NT2/D1 (cell line): ENCODE data around the gene MLPH.

Experiments
- SUZ12 ChIP-seq: IDR thresholded peaks from 2 replicates; pipeline ENCODE4 v1.6.1; 2011; ENCODE audit not compliant: insufficient read length, insufficient read depth; ENCODE audit errors: extremely low read depth
- YY1 ChIP-seq: IDR thresholded peaks from 2 replicates; pipeline ENCODE4 v1.6.1; 2011; ENCODE audit not compliant: insufficient read length, insufficient read depth
- ZNF274 ChIP-seq: IDR thresholded peaks from 2 replicates; pipeline ENCODE4 v1.6.1; 2011; ENCODE audit warnings: mild to moderate bottlenecking, low read depth, low read length

DNA sequence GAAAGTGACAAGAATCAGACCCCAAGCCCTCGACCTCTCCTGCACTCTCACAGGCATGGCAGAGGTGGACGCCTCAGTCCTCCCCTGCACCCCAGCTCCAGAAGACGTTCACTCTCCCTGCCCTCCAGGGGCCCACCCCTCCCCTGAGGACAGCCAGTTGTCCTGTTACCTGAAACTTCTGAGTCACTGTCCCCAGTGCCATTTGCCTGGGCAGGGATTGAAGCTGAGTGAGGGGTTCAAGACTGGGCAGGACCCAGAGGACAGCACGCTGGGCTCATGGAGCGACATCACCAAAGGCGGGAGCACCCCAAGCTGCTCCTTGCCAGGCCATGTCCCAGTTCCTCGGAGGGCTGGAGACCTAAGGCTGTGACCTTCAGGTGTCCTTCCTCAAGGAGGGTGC is 38.9 kb upstream of the MLPH start:
- TF ChIP-seq ZNF274: no peak
- TF ChIP-seq YY1: no peak
- no peak for TF ChIP-seq SUZ12
